H1 (cell line): ENCODE results near the gene AVPI1. TPM values are rescaled to one million over a fixed set of nuclear protein-coding genes. Genes with fewer than 3 reads are reported as not detected.

Source experiments
- PHF8 ChIP-seq: fragments of 200-600 bp; sonication (generic); conservative IDR thresholded peaks from 2 replicates; pipeline ENCODE4 v1.7.1; 2012; ENCODE audit warnings: low read depth, mild to moderate bottlenecking, inconsistent platforms, low read length, moderate library complexity
- polyA plus RNA-seq, 7 experiments: library from polyadenylated mRNA; depleted of rRNA in 3 of 7; stranded (reverse) in 5 of 7; unstranded in 2 of 7; fragments of >200 nt in 5 of 7; fragments of 200-250 nt in 2 of 7; gene quantifications; 1 replicate in 5 of 7; 2 replicates in 1 of 7; 4 replicates in 1 of 7; pipeline versions ENCODE4 v1.2.1 to v1.2.3, GENCODE V29; 2011 to 2013; ENCODE audit warnings: missing spikeins in 2 of 7, mixed read lengths in 2 of 7
- total RNA-seq: library from RNA; stranded (reverse); fragmentation: NEBNext Ultra II Directional; extraction: Animal tissue kit (Norgen Biotek cat#: 25700); gene quantifications from 2 replicates; pipeline ENCODE4 v1.2.1, GENCODE V29; 2021

AVPI1 gene
- total and polyA plus RNA-seq, 2 of the 8 experiments (the other 6 are each of a cell fraction or from before 2014, with no cell fraction given): 9.0 to 13.5 TPM

DNA sequence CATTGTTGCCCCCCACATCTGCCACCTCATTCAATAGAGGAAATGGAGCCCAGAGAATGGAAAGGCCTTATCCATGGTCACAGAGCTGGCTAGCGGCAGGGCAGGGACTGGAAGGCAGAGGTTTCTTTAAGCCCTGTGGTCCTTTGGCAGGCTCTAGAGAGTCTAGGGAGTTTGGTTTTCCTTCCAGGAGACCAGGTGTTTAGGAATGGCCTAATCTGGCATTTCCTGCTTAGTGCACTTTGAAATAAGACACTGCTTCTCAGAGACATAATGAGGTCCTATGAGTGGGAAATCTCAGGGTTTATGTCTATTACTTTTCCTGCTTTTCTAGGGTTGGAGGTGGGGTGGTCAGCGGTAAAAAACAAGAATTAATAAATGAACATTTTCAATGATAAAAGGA is 32.6 kb upstream of the AVPI1 start (continued):
- no peak for TF ChIP-seq PHF8
